Left ventricle myocardium inferior (tissue), 1 donor: ENCODE measurements around the gene TRMT2A. TPM values are rescaled to one million over a fixed set of nuclear protein-coding genes. Genes with fewer than 3 reads are reported as not detected.

Experiments
- DNase-seq: peaks from one replicate; pipeline ENCODE4 v3.0.0-alpha.2; 2020
- H3K27ac ChIP-seq: fragments of 200-600 bp; replicated peaks from 2 replicates; pipeline ENCODE4 v1.8.0; 2021
- H3K27me3 ChIP-seq: fragments of 200-600 bp; 2 replicates; pipeline ENCODE4 v1.8.0; 2021; ENCODE audit warnings: low read depth
- H3K36me3 ChIP-seq: fragments of 200-600 bp; 2 replicates; pipeline ENCODE4 v1.8.0; 2021
- H3K4me1 ChIP-seq: fragments of 200-600 bp; 2 replicates; pipeline ENCODE4 v1.8.0; 2021
- H3K4me3 ChIP-seq: fragments of 200-600 bp; 2 replicates; pipeline ENCODE4 v1.8.0; 2021; ENCODE audit warnings: mild to moderate bottlenecking, moderate library complexity
- H3K9me3 ChIP-seq: fragments of 200-600 bp; replicated peaks from 2 replicates; pipeline ENCODE4 v1.8.0; 2021
- CTCF ChIP-seq: fragments of 200-600 bp; IDR thresholded peaks from 2 replicates; pipeline ENCODE4 v1.8.0; 2021; ENCODE audit warnings: antibody characterized with exemption, mild to moderate bottlenecking, borderline replicate concordance
- intact Hi-C: fragments of 100-400 bp; cut with micrococcal nuclease; formaldehyde crosslinking; loops from one replicate; pipeline ENCODE4 v1.11.0; 2022
- long read RNA-seq: library from polyadenylated mRNA; unstranded; transcript quantifications from one replicate; pipeline ENCODE4 v2.0.0, GENCODE V29; 2021
- total RNA-seq: library from RNA; stranded (reverse); fragmentation: NEBNext Ultra II Directional; extraction: Animal tissue kit (Norgen Biotek cat#: 25700); gene quantifications from one replicate; pipeline ENCODE4 v1.2.1, GENCODE V29; 2021
- donor health status: DM: no; HTN: yes; CAD: no; lungs with severe emphysema.

TRMT2A gene
- total RNA-seq: 27.8 TPM
- long read RNA-seq, transcript TRMT2A-201 (12 exons, 2,964 nt): major isoform, 27 of 47 reads
- long read RNA-seq, partial matches to known transcripts: 1 of 47 reads
- long read RNA-seq, other reads (novel, unspliced or antisense): 14 of 47 reads

- DNase-seq: peak; percentile 99
- Histone ChIP-seq H3K27ac (peak within 1 kb of the TSS; percentile 91), H3K36me3 (peaks cover 64% of the 10 kb centered on the region), H3K9me3 (no peaks in the 10 kb centered on the region), H3K27me3 (no peaks in the 10 kb centered on the region), H3K4me1 (peaks cover 52% of the 10 kb centered on the region), H3K4me3 (peak within 1 kb of the TSS; percentile 79)
- intact Hi-C loops: no loop called here
- peak; percentile 31 for TF ChIP-seq CTCF
Observed at GRCh38 chr22:20116951-20117632, at the start of gene TRMT2A. Gene TRMT2A, minus strand, starts transcription at chr22:20117226. Its CDS starts 320 bp downstream, at chr22:20116906.

- H3K36me3 ChIP-seq: no peaks in the 10 kb centered on the region
- intact Hi-C loops: no loop called here
- no peak for TF ChIP-seq CTCF
- DNase-seq: no peak
- no peaks in the 10 kb centered on the region for H3K9me3 ChIP-seq
- no peaks in the 10 kb centered on the region for H3K4me1 ChIP-seq
- peaks cover 21% of the 10 kb centered on the region for H3K27me3 ChIP-seq
- no peak overlapping the region for H3K4me3 ChIP-seq
- H3K27ac ChIP-seq: no peak overlapping the region
Observed at GRCh38 chr22:20166703-20167102, 49.7 kb upstream of the TRMT2A start.

GRCh38 chr22:20165913-20166312, 48.9 kb upstream of the TRMT2A start:
- DNase-seq: no peak
- no peaks in the 10 kb centered on the region for H3K9me3 ChIP-seq
- peaks cover 21% of the 10 kb centered on the region for H3K27me3 ChIP-seq
- no peak for TF ChIP-seq CTCF
- H3K36me3 ChIP-seq: no peaks in the 10 kb centered on the region
- H3K27ac ChIP-seq: no peak overlapping the region
- H3K4me1 ChIP-seq: no peaks in the 10 kb centered on the region
- no peak overlapping the region for H3K4me3 ChIP-seq
- intact Hi-C loops: no loop called here

- H3K27me3 ChIP-seq: peaks cover 21% of the 10 kb centered on the region
- H3K9me3 ChIP-seq: no peaks in the 10 kb centered on the region
- intact Hi-C loops: no loop called here
- no peak for TF ChIP-seq CTCF
- H3K36me3 ChIP-seq: no peaks in the 10 kb centered on the region
- H3K27ac ChIP-seq: no peak overlapping the region
- no peak overlapping the region for H3K4me3 ChIP-seq
- H3K4me1 ChIP-seq: no peaks in the 10 kb centered on the region
- DNase-seq: no peak
Observed at GRCh38 chr22:20165421-20165820, 48.4 kb upstream of the TRMT2A start.

- TF ChIP-seq CTCF: no peak
- no peak overlapping the region for H3K27ac ChIP-seq
- H3K4me3 ChIP-seq: no peak overlapping the region
- DNase-seq: no peak
- H3K9me3 ChIP-seq: no peaks in the 10 kb centered on the region
- peaks cover 21% of the 10 kb centered on the region for H3K27me3 ChIP-seq
- intact Hi-C loops: no loop called here
- no peaks in the 10 kb centered on the region for H3K36me3 ChIP-seq
- H3K4me1 ChIP-seq: no peaks in the 10 kb centered on the region
Observed at GRCh38 chr22:20164863-20165262, 47.8 kb upstream of the TRMT2A start.
